Keratinocyte (primary cell): ENCODE results near the gene DCDC2. TPM values are rescaled to one million over a fixed set of nuclear protein-coding genes. Genes with fewer than 3 reads are reported as not detected.

Source experiments
- DNase-seq: peaks from one replicate; pipeline ENCODE4 v3.0.0-alpha.2; 2011; ENCODE audit warnings: low read depth, missing footprints, low spot score
- FAIRE-seq: peaks from 2 replicates; lab custom pipeline; 2011; peaks lifted over from hg19 to GRCh38; lab: Jason Lieb, UNC
- H2AFZ ChIP-seq: 2 replicates; pipeline ENCODE4 v1.6.0; 2012; ENCODE audit warnings: low read length, control low read depth, inconsistent platforms; ENCODE audit not compliant: control insufficient read depth
- H3K27ac ChIP-seq: 2 replicates; pipeline ENCODE4 v1.5.1; 2011; ENCODE audit warnings: low read length; ENCODE audit not compliant: control insufficient read depth, insufficient read depth
- H3K27me3 ChIP-seq: 3 replicates; pipeline ENCODE4 v1.6.0; 2011; ENCODE audit warnings: low read length; ENCODE audit not compliant: control insufficient read depth, insufficient read depth; ENCODE audit errors: extremely low read depth
- H3K36me3 ChIP-seq, 2 experiments: 2 replicates in 1 of 2; 3 replicates in 1 of 2; pipeline ENCODE4 v1.5.1; 2011; ENCODE audit warnings: low read length in 2 of 2, mild to moderate bottlenecking in 1 of 2; ENCODE audit not compliant: control insufficient read depth in 2 of 2, insufficient read depth in 2 of 2; ENCODE audit errors: extremely low read depth in 1 of 2
- H3K4me1 ChIP-seq: 3 replicates; pipeline ENCODE4 v1.5.1; 2011; ENCODE audit warnings: low read length; ENCODE audit not compliant: control insufficient read depth, insufficient read depth; ENCODE audit errors: extremely low read depth
- H3K4me2 ChIP-seq: 3 replicates; pipeline ENCODE4 v1.6.0; 2011; ENCODE audit warnings: low read depth, low read length; ENCODE audit not compliant: control insufficient read depth, insufficient read depth; ENCODE audit errors: extremely low read depth
- H3K4me3 ChIP-seq, 3 experiments: fragments of 200-600 bp in 1 of 3; sonication (generic) in 1 of 3; 2 replicates in 2 of 3; 3 replicates in 1 of 3; pipeline ENCODE4 v1.5.1; 2011 to 2016; ENCODE audit warnings: low read length in 3 of 3, mild to moderate bottlenecking in 3 of 3, control low read depth in 2 of 3, inconsistent platforms in 1 of 3, low read depth in 1 of 3, mixed read lengths in 1 of 3, mixed run types in 1 of 3, moderate library complexity in 1 of 3; ENCODE audit not compliant: control insufficient read depth in 2 of 3, insufficient read depth in 2 of 3; ENCODE audit errors: extremely low read depth in 1 of 3
- H3K79me2 ChIP-seq: 2 replicates; pipeline ENCODE4 v1.6.0; 2012; ENCODE audit warnings: low read length; ENCODE audit not compliant: control insufficient read depth, insufficient read depth
- H3K9ac ChIP-seq: 3 replicates; pipeline ENCODE4 v1.6.0; 2011; ENCODE audit warnings: low read length; ENCODE audit not compliant: control insufficient read depth, insufficient read depth; ENCODE audit errors: extremely low read depth
- H3K9me1 ChIP-seq: 3 replicates; pipeline ENCODE4 v1.6.0; 2011; ENCODE audit warnings: low read length; ENCODE audit not compliant: control insufficient read depth, insufficient read depth; ENCODE audit errors: extremely low read depth
- H3K9me3 ChIP-seq: 2 replicates; pipeline ENCODE4 v1.5.1; 2012; ENCODE audit warnings: low read depth, low read length; ENCODE audit not compliant: control insufficient read depth
- H4K20me1 ChIP-seq: 3 replicates; pipeline ENCODE4 v1.6.0; 2011; ENCODE audit warnings: low read length; ENCODE audit not compliant: control insufficient read depth, insufficient read depth; ENCODE audit errors: extremely low read depth
- EZH2 ChIP-seq: IDR thresholded peaks from one replicate; pipeline ENCODE4 v1.6.1; 2012; ENCODE audit warnings: inconsistent platforms, mild to moderate bottlenecking, low read length, moderate library complexity
- dilution Hi-C: fragments of 300-500 bp; cut with MboI; formaldehyde crosslinking; loops from one replicate; pipeline ENCODE4 v1.7.0; 2020; ENCODE audit warnings: low sequenced_read_pairs; ENCODE audit not compliant: extremely low pct_ligation_motif_present
- polyA plus RNA-seq, 5 experiments: library from polyadenylated mRNA; depleted of rRNA in 3 of 5; stranded (reverse) in 3 of 5; stranded (forward) in 1 of 5; unstranded in 1 of 5; fragments of >200 nt; gene quantifications; 1 replicate in 1 of 5; 2 replicates in 3 of 5; 3 replicates in 1 of 5; pipeline versions ENCODE4 v1.2.1 to v1.2.3, GENCODE V29; 2011 to 2012; ENCODE audit warnings: missing spikeins in 2 of 5, low read depth in 1 of 5, low replicate concordance in 1 of 5
- TF ChIP-seq, protein P1 (sequence below), 3 experiments: IDR thresholded peaks in 1 of 3; conservative IDR thresholded peaks in 1 of 3; optimal IDR thresholded peaks in 1 of 3; 2 replicates in 2 of 3; 3 replicates in 1 of 3; pipeline versions ENCODE3 to v1.5.1; 2011; ENCODE audit warnings: low read length in 3 of 3, mild to moderate bottlenecking in 3 of 3, moderate library complexity in 2 of 3, control low read depth in 1 of 3, inconsistent platforms in 1 of 3; ENCODE audit not compliant: insufficient read depth in 2 of 3; ENCODE audit errors: extremely low read depth in 1 of 3

Gene DCDC2
- polyA plus RNA-seq, 1 donor (not counting 4 experiments of a cell fraction or from before 2014, with no cell fraction given), result 0.10 TPM

DNA sequence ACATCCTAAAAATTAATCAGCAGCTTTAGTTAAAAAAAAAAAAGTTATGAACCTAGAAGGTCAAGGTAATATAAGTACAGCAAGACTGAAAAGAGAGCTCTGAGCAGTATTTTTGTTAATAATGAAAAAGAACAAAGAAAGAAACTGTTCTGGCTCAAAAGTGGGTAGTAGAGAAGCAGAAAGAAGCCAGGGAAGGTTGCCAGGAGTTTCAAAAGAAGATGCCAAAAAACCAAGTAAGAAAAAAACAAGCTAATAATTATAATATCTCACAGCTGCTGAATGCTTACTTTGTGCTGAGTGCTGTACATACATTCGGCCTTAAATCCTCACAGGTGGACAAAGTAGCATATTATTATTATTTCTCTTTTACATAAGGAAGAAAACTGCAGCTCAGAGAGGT is 200.0 kb downstream of the DCDC2 start:
- no peaks in the 10 kb centered on the region for H3K27me3 ChIP-seq
- H3K36me3 ChIP-seq, result no peaks in the 10 kb centered on the region
- H3K27ac ChIP-seq, result no peak overlapping the region
- FAIRE-seq (no peak), DNase-seq (no peak)
- H3K4me1 ChIP-seq, result no peaks in the 10 kb centered on the region
- H3K9ac ChIP-seq, result no peak overlapping the region
- H3K4me3 ChIP-seq, result no peak overlapping the region
- no peaks in the 10 kb centered on the region for H4K20me1 ChIP-seq
- no peak overlapping the region for H3K4me2 ChIP-seq
- H3K79me2 ChIP-seq, result no peaks in the 10 kb centered on the region
- dilution Hi-C loops, result no loop called here
- no peaks in the 10 kb centered on the region for H3K9me1 ChIP-seq
- no peak for TF ChIP-seq EZH2
- TF ChIP-seq, protein P1, sequence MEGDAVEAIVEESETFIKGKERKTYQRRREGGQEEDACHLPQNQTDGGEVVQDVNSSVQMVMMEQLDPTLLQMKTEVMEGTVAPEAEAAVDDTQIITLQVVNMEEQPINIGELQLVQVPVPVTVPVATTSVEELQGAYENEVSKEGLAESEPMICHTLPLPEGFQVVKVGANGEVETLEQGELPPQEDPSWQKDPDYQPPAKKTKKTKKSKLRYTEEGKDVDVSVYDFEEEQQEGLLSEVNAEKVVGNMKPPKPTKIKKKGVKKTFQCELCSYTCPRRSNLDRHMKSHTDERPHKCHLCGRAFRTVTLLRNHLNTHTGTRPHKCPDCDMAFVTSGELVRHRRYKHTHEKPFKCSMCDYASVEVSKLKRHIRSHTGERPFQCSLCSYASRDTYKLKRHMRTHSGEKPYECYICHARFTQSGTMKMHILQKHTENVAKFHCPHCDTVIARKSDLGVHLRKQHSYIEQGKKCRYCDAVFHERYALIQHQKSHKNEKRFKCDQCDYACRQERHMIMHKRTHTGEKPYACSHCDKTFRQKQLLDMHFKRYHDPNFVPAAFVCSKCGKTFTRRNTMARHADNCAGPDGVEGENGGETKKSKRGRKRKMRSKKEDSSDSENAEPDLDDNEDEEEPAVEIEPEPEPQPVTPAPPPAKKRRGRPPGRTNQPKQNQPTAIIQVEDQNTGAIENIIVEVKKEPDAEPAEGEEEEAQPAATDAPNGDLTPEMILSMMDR (optimal IDR thresholded peaks at IDR 0.05 in 1 of 3, IDR thresholded peaks at IDR 0.05 in 1 of 3, conservative IDR thresholded peaks at IDR 0.05 in 1 of 3; ENCODE audit: extremely low read depth in 1 of 3, insufficient read depth in 2 of 3, low read length in 3 of 3), result no peak
- no peak overlapping the region for H2AFZ ChIP-seq
- H3K9me3 ChIP-seq, result no peaks in the 10 kb centered on the region

DNA sequence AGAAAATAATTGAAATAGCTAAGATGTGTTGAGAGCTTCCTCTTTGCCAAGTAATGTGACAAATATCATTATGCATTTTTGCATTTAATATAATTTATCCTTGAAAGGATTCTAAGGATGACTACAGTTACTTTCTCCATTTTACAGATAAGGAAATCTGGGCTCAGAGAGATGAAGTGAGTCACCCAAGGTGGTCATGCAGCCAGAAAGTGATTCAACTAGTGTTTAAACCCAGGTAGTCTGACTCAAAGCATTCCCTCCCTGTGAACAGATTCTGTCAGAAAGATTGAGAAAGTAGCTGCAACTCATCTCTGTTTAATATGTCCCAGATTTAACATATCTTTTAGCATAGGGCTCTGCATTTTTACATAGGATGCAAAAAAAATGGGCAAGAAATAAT is 203.7 kb downstream of the DCDC2 start:
- no peak for TF ChIP-seq EZH2
- TF ChIP-seq, protein P1 (optimal IDR thresholded peaks at IDR 0.05 in 1 of 3, IDR thresholded peaks at IDR 0.05 in 1 of 3, conservative IDR thresholded peaks at IDR 0.05 in 1 of 3; ENCODE audit: extremely low read depth in 1 of 3, insufficient read depth in 2 of 3, low read length in 3 of 3), result no peak
- H3K9ac ChIP-seq, result no peak overlapping the region
- FAIRE-seq, result no peak

More for the DNA sequence above, 203.7 kb downstream of the DCDC2 start:
- Histone ChIP-seq H3K4me2 (no peak overlapping the region), H3K36me3 (no peaks in the 10 kb centered on the region), H2AFZ (no peak overlapping the region), H3K27me3 (no peaks in the 10 kb centered on the region), H3K27ac (no peak overlapping the region), H3K9me3 (no peaks in the 10 kb centered on the region), H3K9me1 (no peaks in the 10 kb centered on the region), H3K4me3 (no peak overlapping the region), H3K4me1 (no peaks in the 10 kb centered on the region), H3K79me2 (no peaks in the 10 kb centered on the region), H4K20me1 (no peaks in the 10 kb centered on the region)
- no peak for DNase-seq
- dilution Hi-C loops, result no loop called here
